ENCODE data around the gene NID1. TPM values are rescaled to one million over a fixed set of nuclear protein-coding genes. Genes with fewer than 3 reads are reported as not detected.

Gene NID1
- total and polyA plus RNA-seq, 11 donors = 19.4 to 157 (median 61.7) TPM

DNA sequence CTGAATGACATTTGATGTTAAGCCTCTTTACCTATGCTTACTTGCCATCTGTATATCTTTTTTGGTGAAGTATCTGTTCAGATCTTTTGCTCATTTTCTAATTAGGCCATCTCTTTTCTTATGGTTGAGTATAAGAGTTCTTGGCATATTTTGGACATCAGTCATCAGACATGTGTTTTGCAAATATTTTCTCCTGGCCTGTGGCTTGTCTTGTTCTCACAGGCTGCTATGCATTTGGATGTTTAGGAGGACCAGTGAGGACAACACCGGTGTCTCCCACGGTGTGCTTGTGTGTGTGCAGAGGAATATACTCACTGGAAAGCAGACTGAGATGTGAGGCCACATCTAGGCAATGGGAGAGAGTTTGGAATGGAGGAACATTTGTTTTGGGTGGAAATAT is 111.1 kb downstream of the NID1 start:
- no peak for DNase-seq
- Histone ChIP-seq H3K27ac (peak overlapping the region in 1 of 12 donors; percentile 46), H3K4me3 (no peak overlapping the region), H3K4me1 (peaks cover 0 to 61% (median 0%) of the 10 kb centered on the region in 12 donors), H3K36me3 (no peaks in the 10 kb centered on the region), H3K9me3 (no peaks in the 10 kb centered on the region), H3K27me3 (no peaks in the 10 kb centered on the region)
- TF ChIP-seq POLR2A (IDR thresholded peaks at IDR 0.05) (no peak), CTCF (IDR thresholded peaks at IDR 0.05) (no peak)
- intact Hi-C loops (cut with DNase I) = no loop called here
- WGBS, 4 donors = 91 to 95% (median 92%) methylated on average over 2 of the region's 2 CpGs
- ATAC-seq = no peak

- Histone ChIP-seq H3K27me3 (no peaks in the 10 kb centered on the region), H3K4me1 (peaks cover 0 to 67% (median 0%) of the 10 kb centered on the region in 12 donors), H3K9me3 (no peaks in the 10 kb centered on the region), H3K27ac (no peak overlapping the region), H3K4me3 (no peak overlapping the region), H3K36me3 (no peaks in the 10 kb centered on the region)
- intact Hi-C loops (cut with DNase I) = no loop called here
- DNase-seq = no peak
- ATAC-seq = no peak
- WGBS, 4 donors = 83 to 88% (median 87%) methylated on average over 4 of the region's 4 CpGs
- no peak for TF ChIP-seq CTCF (IDR thresholded peaks at IDR 0.05)
- no peak for TF ChIP-seq POLR2A (IDR thresholded peaks at IDR 0.05)
Measured at GRCh38 chr1:235952950-235953615, 111.8 kb downstream of the NID1 start.

DNA sequence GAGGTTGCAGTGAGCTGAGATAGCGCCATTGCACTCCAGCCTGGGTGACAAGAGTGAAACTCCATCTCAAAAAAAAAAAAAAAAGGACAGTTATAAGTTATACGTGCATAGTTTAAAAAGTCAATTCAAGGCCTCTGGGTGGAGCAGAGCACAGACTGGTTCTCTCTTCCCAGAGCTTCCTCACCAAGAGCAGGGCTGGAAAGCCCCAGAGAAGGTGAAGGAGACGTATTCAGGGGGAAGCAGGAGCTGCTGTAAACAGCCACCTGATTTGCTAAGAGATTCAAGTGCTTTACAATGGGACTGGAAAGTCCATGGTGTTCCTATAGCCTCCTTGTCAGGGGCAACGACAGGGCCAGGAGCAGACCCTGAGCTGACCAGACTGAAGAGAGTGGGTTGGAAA is 113.2 kb downstream of the NID1 start:
- Histone ChIP-seq H3K27ac (no peak overlapping the region), H3K4me3 (no peak overlapping the region), H3K4me1 (peaks cover 0 to 79% (median 0%) of the 10 kb centered on the region in 12 donors), H3K36me3 (no peaks in the 10 kb centered on the region), H3K27me3 (no peaks in the 10 kb centered on the region), H3K9me3 (no peaks in the 10 kb centered on the region)
- intact Hi-C loops (cut with DNase I) = no loop called here
- 80 to 92% (median 91%) methylated on average over 4 of the region's 4 CpGs for WGBS, 4 donors
- TF ChIP-seq CTCF (IDR thresholded peaks at IDR 0.05) (no peak), POLR2A (IDR thresholded peaks at IDR 0.05) (no peak)
- ATAC-seq (no peak), DNase-seq (no peak)

DNA sequence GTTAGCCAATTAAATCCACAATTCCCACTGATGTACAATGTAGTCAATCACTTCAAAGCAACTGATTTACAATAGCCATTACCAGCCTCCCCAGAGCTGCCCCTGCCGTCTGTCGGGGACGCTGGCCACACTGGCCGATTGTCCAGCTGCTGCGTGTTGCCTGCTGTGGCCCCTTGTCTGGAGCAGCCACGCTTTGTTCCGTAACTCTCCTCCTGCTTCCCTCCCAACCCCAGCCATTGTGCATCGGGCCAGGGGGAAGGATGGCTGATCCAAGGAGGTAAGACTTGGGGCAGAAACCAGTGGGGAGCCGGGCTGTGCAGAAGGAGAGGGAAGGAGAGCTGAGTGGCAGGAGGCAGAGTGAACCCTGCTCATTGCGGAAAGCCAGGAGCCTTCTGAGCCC is 114.6 kb downstream of the NID1 start:
- no peaks in the 10 kb centered on the region for H3K27me3 ChIP-seq
- no peaks in the 10 kb centered on the region for H3K9me3 ChIP-seq
- no peak overlapping the region for H3K27ac ChIP-seq
- intact Hi-C loops (cut with DNase I) = no loop called here
- DNase-seq (no peak), ATAC-seq (no peak)
- H3K4me3 ChIP-seq = no peak overlapping the region
- peaks cover 0 to 76% (median 0%) of the 10 kb centered on the region in 12 donors for H3K4me1 ChIP-seq
- no peak for TF ChIP-seq CTCF (IDR thresholded peaks at IDR 0.05)
- WGBS, 4 donors = 93 to 97% (median 94%) methylated on average over 10 of the region's 10 CpGs
- no peaks in the 10 kb centered on the region for H3K36me3 ChIP-seq

All from heart left ventricle (tissue), 16 donors.